K562 (cell line): ENCODE results near the gene MAML1. TPM values are rescaled to one million over a fixed set of nuclear protein-coding genes. Genes with fewer than 3 reads are reported as not detected.

ENCODE experiments used
- HOMEZ ChIP-seq: fragments of 250-450 bp; sonication (Bioruptor Pico); IDR thresholded peaks from 2 replicates; pipeline ENCODE4 v1.4.0; 2020; ENCODE audit warnings: mild to moderate bottlenecking, moderate library complexity
- NBN ChIP-seq: fragments of 450-650 bp; IDR thresholded peaks from 2 replicates; pipeline ENCODE4 v1.6.1; 2016; ENCODE audit warnings: low read depth, mild to moderate bottlenecking
- RBM39 ChIP-seq: fragments of 200-400 bp; formaldehyde crosslinking; optimal IDR thresholded peaks from 2 replicates; pipeline ENCODE3; 2018; ENCODE audit warnings: low read depth, low read length
- TRIM28 ChIP-seq: fragments of 450-650 bp; IDR thresholded peaks from 2 replicates; pipeline ENCODE4 v1.6.1; 2017
- UBTF ChIP-seq, 2 experiments: IDR thresholded peaks; 2 replicates each; pipeline ENCODE4 v1.6.1; 2012; ENCODE audit warnings: improper control_type of control experiment in 2 of 2, low read depth in 2 of 2, low read length in 2 of 2, borderline replicate concordance in 1 of 2
- ZHX1 ChIP-seq: fragments of 150-350 bp; conservative IDR thresholded peaks from 2 replicates; pipeline ENCODE4 v1.6.1; 2014; ENCODE audit warnings: low read length
- ZKSCAN8 ChIP-seq: fragments of 200-800 bp; sonication (Bioruptor generic); IDR thresholded peaks from 2 replicates; pipeline ENCODE4 v1.6.1; 2016; ENCODE audit warnings: missing genetic modification characterization, missing compliant biosample characterization
- ZNF224 ChIP-seq: sonication (generic); formaldehyde crosslinking; IDR thresholded peaks from 2 replicates; pipeline ENCODE4 v1.8.0; 2022; ENCODE audit warnings: mild to moderate bottlenecking, missing genetic modification reagents
- polyA plus RNA-seq, 8 experiments: library from polyadenylated mRNA; depleted of rRNA in 4 of 8; stranded (reverse) in 5 of 8; unstranded in 3 of 8; fragments of >200 nt; fragmentation: Nextera tagmentation in 2 of 8; fragmentation: Illumina TruSeq in 1 of 8; extraction: Ambion mirVana in 2 of 8; extraction: Trizol in 1 of 8; gene quantifications; 2 replicates each; pipeline versions ENCODE4 v1.2.1 to v1.2.3, GENCODE V29; 2011 to 2014; ENCODE audit warnings: inconsistent platforms in 1 of 8, missing spikeins in 1 of 8
- total RNA-seq, 7 experiments: library from RNA; depleted of rRNA in 6 of 7; stranded (reverse); fragments of >200 nt in 6 of 7; fragmentation: Illumina TruSeq in 2 of 7; extraction: Trizol in 2 of 7; gene quantifications; 2 replicates each; pipeline versions ENCODE4 v1.2.1 to v1.2.3, GENCODE V29; 2011 to 2021; ENCODE audit warnings: low replicate concordance in 1 of 7
- TF ChIP-seq, protein P1 (sequence below): fragments of 450-650 bp; IDR thresholded peaks from 2 replicates; pipeline ENCODE4 v1.6.1; 2017; ENCODE audit warnings: antibody characterized with exemption
- TF ChIP-seq, protein P2 (sequence below): sonication (generic); formaldehyde crosslinking; IDR thresholded peaks from 2 replicates; pipeline ENCODE4 v1.8.0; 2022; ENCODE audit warnings: mild to moderate bottlenecking, missing genetic modification reagents
- TF ChIP-seq, protein P3 (sequence below): fragments of 250-450 bp; sonication (Bioruptor Pico); IDR thresholded peaks from 2 replicates; pipeline ENCODE4 v1.4.0; 2020; ENCODE audit warnings: mild to moderate bottlenecking, moderate library complexity, borderline replicate concordance

MAML1 gene
- total and polyA plus RNA-seq, 9 of the 15 experiments (the other 6 are each of a cell fraction or from before 2014, with no cell fraction given), result 0.32 to 18.4 (median 7.0) TPM

GRCh38 chr5:179697993-179698934, 34.4 kb upstream of the MAML1 start (continued):
- TF ChIP-seq ZHX1 (no peak), TRIM28 (no peak), UBTF (IDR thresholded peaks at IDR 0.05; ENCODE audit: borderline replicate concordance in 1 of 2, low read depth in 2 of 2, low read length in 2 of 2) (peak in 1 of 2 experiments; percentile 50; a peak in 1 of 4 replicates), RBM39 (no peak), NBN (no peak), HOMEZ (no peak), ZKSCAN8 (no peak), ZNF224 (no peak)
- TF ChIP-seq, protein P1, sequence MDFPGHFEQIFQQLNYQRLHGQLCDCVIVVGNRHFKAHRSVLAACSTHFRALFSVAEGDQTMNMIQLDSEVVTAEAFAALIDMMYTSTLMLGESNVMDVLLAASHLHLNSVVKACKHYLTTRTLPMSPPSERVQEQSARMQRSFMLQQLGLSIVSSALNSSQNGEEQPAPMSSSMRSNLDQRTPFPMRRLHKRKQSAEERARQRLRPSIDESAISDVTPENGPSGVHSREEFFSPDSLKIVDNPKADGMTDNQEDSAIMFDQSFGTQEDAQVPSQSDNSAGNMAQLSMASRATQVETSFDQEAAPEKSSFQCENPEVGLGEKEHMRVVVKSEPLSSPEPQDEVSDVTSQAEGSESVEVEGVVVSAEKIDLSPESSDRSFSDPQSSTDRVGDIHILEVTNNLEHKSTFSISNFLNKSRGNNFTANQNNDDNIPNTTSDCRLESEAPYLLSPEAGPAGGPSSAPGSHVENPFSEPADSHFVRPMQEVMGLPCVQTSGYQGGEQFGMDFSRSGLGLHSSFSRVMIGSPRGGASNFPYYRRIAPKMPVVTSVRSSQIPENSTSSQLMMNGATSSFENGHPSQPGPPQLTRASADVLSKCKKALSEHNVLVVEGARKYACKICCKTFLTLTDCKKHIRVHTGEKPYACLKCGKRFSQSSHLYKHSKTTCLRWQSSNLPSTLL, result no peak
- TF ChIP-seq, protein P2, sequence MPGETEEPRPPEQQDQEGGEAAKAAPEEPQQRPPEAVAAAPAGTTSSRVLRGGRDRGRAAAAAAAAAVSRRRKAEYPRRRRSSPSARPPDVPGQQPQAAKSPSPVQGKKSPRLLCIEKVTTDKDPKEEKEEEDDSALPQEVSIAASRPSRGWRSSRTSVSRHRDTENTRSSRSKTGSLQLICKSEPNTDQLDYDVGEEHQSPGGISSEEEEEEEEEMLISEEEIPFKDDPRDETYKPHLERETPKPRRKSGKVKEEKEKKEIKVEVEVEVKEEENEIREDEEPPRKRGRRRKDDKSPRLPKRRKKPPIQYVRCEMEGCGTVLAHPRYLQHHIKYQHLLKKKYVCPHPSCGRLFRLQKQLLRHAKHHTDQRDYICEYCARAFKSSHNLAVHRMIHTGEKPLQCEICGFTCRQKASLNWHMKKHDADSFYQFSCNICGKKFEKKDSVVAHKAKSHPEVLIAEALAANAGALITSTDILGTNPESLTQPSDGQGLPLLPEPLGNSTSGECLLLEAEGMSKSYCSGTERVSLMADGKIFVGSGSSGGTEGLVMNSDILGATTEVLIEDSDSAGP, result no peak
- TF ChIP-seq, protein P3, sequence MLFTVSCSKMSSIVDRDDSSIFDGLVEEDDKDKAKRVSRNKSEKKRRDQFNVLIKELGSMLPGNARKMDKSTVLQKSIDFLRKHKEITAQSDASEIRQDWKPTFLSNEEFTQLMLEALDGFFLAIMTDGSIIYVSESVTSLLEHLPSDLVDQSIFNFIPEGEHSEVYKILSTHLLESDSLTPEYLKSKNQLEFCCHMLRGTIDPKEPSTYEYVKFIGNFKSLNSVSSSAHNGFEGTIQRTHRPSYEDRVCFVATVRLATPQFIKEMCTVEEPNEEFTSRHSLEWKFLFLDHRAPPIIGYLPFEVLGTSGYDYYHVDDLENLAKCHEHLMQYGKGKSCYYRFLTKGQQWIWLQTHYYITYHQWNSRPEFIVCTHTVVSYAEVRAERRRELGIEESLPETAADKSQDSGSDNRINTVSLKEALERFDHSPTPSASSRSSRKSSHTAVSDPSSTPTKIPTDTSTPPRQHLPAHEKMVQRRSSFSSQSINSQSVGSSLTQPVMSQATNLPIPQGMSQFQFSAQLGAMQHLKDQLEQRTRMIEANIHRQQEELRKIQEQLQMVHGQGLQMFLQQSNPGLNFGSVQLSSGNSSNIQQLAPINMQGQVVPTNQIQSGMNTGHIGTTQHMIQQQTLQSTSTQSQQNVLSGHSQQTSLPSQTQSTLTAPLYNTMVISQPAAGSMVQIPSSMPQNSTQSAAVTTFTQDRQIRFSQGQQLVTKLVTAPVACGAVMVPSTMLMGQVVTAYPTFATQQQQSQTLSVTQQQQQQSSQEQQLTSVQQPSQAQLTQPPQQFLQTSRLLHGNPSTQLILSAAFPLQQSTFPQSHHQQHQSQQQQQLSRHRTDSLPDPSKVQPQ, result no peak
